Smooth muscle cell (in vitro differentiated cells): ENCODE data around the gene ZYG11A. TPM values are rescaled to one million over a fixed set of nuclear protein-coding genes. Genes with fewer than 3 reads are reported as not detected.

Experiments used
- DNase-seq: peaks from one replicate; lab custom pipeline; 2025; ENCODE audit not compliant: unreplicated experiment; lab: John Stamatoyannopoulos, UW
- H2AFZ ChIP-seq: fragments of 200-600 bp; sonication (generic); 2 replicates; pipeline ENCODE4 v1.6.0; 2016; ENCODE audit warnings: antibody characterized with exemption, low read depth, mild to moderate bottlenecking
- H3F3A ChIP-seq: fragments of 200-600 bp; sonication (generic); 2 replicates; pipeline ENCODE4 v1.6.0; 2017; ENCODE audit warnings: antibody characterized with exemption, low read depth
- H3K27ac ChIP-seq: fragments of 200-600 bp; sonication (generic); 2 replicates; pipeline ENCODE4 v1.5.1; 2016; ENCODE audit warnings: low read depth, mild to moderate bottlenecking
- H3K27me3 ChIP-seq: fragments of 200-600 bp; sonication (generic); 2 replicates; pipeline ENCODE4 v1.6.1; 2016; ENCODE audit warnings: low read depth, mild to moderate bottlenecking
- H3K36me3 ChIP-seq: fragments of 200-600 bp; sonication (generic); 2 replicates; pipeline ENCODE4 v1.5.1; 2016; ENCODE audit warnings: low read depth
- H3K4me1 ChIP-seq: fragments of 200-600 bp; sonication (generic); 2 replicates; pipeline ENCODE4 v1.5.1; 2016; ENCODE audit warnings: low read depth
- H3K4me2 ChIP-seq: fragments of 200-600 bp; sonication (generic); 2 replicates; pipeline ENCODE4 v1.6.0; 2016; ENCODE audit warnings: mild to moderate bottlenecking
- H3K4me3 ChIP-seq: fragments of 200-600 bp; sonication (generic); 2 replicates; pipeline ENCODE4 v1.5.1; 2016; ENCODE audit warnings: mild to moderate bottlenecking
- H3K79me2 ChIP-seq: fragments of 200-600 bp; sonication (generic); 2 replicates; pipeline ENCODE4 v1.6.0; 2016; ENCODE audit warnings: low read depth, mild to moderate bottlenecking
- H3K9ac ChIP-seq: fragments of 200-600 bp; sonication (generic); 2 replicates; pipeline ENCODE4 v1.6.0; 2016; ENCODE audit warnings: low read depth
- H3K9me3 ChIP-seq: fragments of 200-600 bp; sonication (generic); replicated peaks from 2 replicates; pipeline ENCODE4 v1.5.1; 2016; ENCODE audit warnings: low read depth
- H4K20me1 ChIP-seq: fragments of 200-600 bp; sonication (generic); 2 replicates; pipeline ENCODE4 v1.6.0; 2016; ENCODE audit warnings: low read depth
- WGBS: methylation state at CpG from one replicate; pipeline ENCODE4 v1.1.7; 2016; ENCODE audit warnings: low lambda C conversion rate; 5-methylcytosine and 5-hydroxymethylcytosine counted together
- polyA plus RNA-seq: library from polyadenylated mRNA; unstranded; fragments of >200 nt; fragmentation: Nextera tagmentation; extraction: Ambion mirVana; gene quantifications from 2 replicates; pipeline ENCODE4 v1.2.1, GENCODE V29; 2016
- total RNA-seq: library from RNA; depleted of rRNA; stranded (reverse); fragments of >200 nt; gene quantifications from 2 replicates; pipeline ENCODE4 v1.2.3, GENCODE V29; 2014
- TF ChIP-seq, protein P1 (sequence below): fragments of 200-600 bp; sonication (generic); IDR thresholded peaks from 2 replicates; pipeline ENCODE4 v1.5.1; 2017; ENCODE audit warnings: borderline replicate concordance, mild to moderate bottlenecking, antibody characterized with exemption; ENCODE audit not compliant: insufficient read depth, poor library complexity, severe bottlenecking

Gene ZYG11A
- total and polyA plus RNA-seq, 2 experiments from 2014 or later: not detected

DNA sequence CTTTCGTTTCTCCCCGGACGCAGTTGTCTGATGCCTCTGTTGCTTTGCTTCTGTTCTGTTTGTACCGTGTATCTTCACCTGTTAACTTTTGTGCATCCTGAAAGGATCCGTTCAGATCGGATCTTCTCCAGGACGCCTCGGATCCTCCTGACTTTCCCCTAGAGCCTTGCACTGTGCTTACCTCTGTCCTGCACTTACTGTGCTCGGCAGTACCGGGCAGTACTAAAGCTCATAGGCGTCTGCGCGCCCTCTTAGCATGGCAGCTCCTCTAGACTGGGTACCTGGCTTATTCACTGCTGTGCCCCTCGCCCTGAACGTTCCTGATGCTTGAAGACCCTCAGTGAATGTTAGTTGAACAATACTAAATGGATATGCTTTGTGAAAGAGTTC is 85.5 kb downstream of the ZYG11A start:
- peak overlapping the region; percentile 93 for H3K4me3 ChIP-seq

DNA sequence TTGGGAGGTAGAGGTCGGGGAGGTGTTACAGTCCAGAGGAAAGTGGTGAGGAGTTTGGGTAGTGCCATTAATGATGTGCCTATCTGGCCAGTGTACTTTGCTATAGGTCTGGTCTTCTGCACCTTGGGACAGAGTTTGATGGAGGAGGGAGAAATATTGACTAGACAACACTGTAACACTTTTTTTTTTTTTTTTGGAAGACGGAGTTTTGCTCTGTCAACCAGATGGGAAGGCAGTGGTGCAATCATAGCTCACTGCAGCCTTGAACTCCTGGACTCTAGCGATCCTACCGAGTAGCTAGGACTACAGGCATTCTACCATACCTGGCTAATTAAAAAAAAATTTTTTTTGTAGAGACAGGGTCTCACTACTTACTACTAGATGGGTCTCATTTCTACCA is 86.5 kb downstream of the ZYG11A start:
- Histone ChIP-seq H3K9me3 (no peaks in the 10 kb centered on the region), H3K79me2 (no peaks in the 10 kb centered on the region), H3K27me3 (peaks cover 45% of the 10 kb centered on the region), H3K9ac (no peak overlapping the region), H3F3A (no peaks in the 10 kb centered on the region), H3K4me3 (no peak overlapping the region), H4K20me1 (no peaks in the 10 kb centered on the region), H2AFZ (no peak overlapping the region), H3K36me3 (no peaks in the 10 kb centered on the region), H3K4me2 (no peak overlapping the region), H3K4me1 (no peaks in the 10 kb centered on the region), H3K27ac (no peak overlapping the region)
- TF ChIP-seq, protein P1, sequence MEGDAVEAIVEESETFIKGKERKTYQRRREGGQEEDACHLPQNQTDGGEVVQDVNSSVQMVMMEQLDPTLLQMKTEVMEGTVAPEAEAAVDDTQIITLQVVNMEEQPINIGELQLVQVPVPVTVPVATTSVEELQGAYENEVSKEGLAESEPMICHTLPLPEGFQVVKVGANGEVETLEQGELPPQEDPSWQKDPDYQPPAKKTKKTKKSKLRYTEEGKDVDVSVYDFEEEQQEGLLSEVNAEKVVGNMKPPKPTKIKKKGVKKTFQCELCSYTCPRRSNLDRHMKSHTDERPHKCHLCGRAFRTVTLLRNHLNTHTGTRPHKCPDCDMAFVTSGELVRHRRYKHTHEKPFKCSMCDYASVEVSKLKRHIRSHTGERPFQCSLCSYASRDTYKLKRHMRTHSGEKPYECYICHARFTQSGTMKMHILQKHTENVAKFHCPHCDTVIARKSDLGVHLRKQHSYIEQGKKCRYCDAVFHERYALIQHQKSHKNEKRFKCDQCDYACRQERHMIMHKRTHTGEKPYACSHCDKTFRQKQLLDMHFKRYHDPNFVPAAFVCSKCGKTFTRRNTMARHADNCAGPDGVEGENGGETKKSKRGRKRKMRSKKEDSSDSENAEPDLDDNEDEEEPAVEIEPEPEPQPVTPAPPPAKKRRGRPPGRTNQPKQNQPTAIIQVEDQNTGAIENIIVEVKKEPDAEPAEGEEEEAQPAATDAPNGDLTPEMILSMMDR: no peak
- DNase-seq: no peak
- 96% methylated on average over 4 of the region's 4 CpGs for WGBS

More for the DNA sequence above, 85.5 kb downstream of the ZYG11A start:
- Histone ChIP-seq H3F3A (no peaks in the 10 kb centered on the region), H3K9me3 (no peaks in the 10 kb centered on the region), H3K4me1 (no peaks in the 10 kb centered on the region), H3K79me2 (no peaks in the 10 kb centered on the region), H3K27ac (no peak overlapping the region), H3K36me3 (no peaks in the 10 kb centered on the region), H3K4me2 (peak overlapping the region; percentile 98), H4K20me1 (no peaks in the 10 kb centered on the region), H2AFZ (peak overlapping the region; percentile 100), H3K9ac (peak overlapping the region; percentile 68), H3K27me3 (peaks cover 52% of the 10 kb centered on the region)
- WGBS: 39% methylated on average over 15 of the region's 15 CpGs
- no peak for DNase-seq
- TF ChIP-seq, protein P1: no peak

DNA sequence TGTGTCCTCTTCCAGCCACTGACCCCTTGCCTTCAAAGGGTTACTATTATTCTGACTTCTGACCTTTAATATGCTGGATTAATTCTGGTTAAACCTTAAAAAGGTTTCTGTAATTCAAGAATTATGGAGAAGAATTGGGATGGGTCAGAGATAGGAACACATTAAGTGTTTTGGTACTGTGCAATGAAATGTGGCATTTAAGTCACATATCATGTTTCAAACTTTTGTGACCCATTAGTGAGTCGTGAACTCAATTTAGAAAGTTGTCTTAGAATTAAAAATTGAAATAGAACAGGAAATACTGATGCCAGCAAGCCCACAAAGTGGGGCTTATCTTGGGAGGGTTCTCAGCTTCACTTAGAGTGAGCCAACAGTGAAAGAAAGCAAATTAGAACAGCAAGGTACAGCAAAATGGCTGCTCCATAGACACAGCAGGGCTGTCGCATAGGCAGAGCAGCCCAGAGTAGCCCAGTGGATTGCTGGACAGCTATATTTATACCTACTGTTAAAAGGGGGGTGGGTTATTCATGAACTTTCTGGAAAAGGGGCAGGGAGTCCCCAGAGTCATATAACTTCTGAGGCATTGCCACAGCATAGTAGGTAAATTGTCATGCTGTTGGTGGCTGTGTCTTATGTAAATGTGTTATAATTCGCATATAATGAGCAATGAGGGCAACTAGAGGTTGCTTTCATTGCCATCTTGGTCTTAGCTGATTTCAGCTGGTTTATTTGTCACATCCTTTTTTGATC is 95.0 kb downstream of the ZYG11A start:
- no peaks in the 10 kb centered on the region for H3K9me3 ChIP-seq
- H3K4me2 ChIP-seq: no peak overlapping the region
- H3K27ac ChIP-seq: no peak overlapping the region
- H2AFZ ChIP-seq: no peak overlapping the region
- DNase-seq: no peak
- no peak overlapping the region for H3K9ac ChIP-seq
- WGBS: 86% methylated on average over 3 of the region's 3 CpGs
- H3K27me3 ChIP-seq: peaks cover 6% of the 10 kb centered on the region
- H3K79me2 ChIP-seq: no peaks in the 10 kb centered on the region
- no peaks in the 10 kb centered on the region for H4K20me1 ChIP-seq
- no peaks in the 10 kb centered on the region for H3K4me1 ChIP-seq
- H3K36me3 ChIP-seq: no peaks in the 10 kb centered on the region
- H3F3A ChIP-seq: no peaks in the 10 kb centered on the region
- H3K4me3 ChIP-seq: no peak overlapping the region
- TF ChIP-seq, protein P1: no peak

DNA sequence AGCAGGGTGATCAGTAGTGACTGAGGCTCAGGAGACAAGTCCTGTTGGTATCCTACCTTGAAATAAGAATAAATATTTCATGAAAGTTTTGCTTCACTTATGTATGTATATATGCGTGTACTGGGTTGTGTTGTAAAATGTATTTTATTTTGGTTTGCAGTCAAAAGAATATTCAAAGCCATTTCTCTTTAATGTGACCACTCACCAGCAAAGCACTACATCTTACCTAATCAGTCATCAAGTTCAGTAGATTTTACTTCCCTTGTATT is 95.6 kb downstream of the ZYG11A start:
- Histone ChIP-seq H3K4me3 (no peak overlapping the region), H3K9ac (no peak overlapping the region), H3K4me1 (no peaks in the 10 kb centered on the region), H2AFZ (no peak overlapping the region), H3K79me2 (no peaks in the 10 kb centered on the region), H3K36me3 (no peaks in the 10 kb centered on the region), H3K27me3 (peaks cover 6% of the 10 kb centered on the region), H3F3A (no peaks in the 10 kb centered on the region), H3K27ac (no peak overlapping the region), H4K20me1 (no peaks in the 10 kb centered on the region), H3K4me2 (no peak overlapping the region), H3K9me3 (no peaks in the 10 kb centered on the region)
- TF ChIP-seq, protein P1: no peak
- DNase-seq: no peak
- 85% methylated on average over 1 of the region's 1 CpG for WGBS
